ENCODE measurements around the gene UMOD. TPM values are rescaled to one million over a fixed set of nuclear protein-coding genes. Genes with fewer than 3 reads are reported as not detected.

Gene UMOD
- total RNA-seq, 1 experiment from 2014 or later, result not detected

- CTCF ChIA-PET, result no interaction called here
Measured at GRCh38 chr16:20307240-20307671, 45.3 kb downstream of the UMOD start.

GRCh38 chr16:20306401-20306800, 46.1 kb downstream of the UMOD start:
- Histone ChIP-seq H3K4me1 (ENCODE audit: insufficient read depth, low read length, poor library complexity, severe bottlenecking) (no peaks in the 10 kb centered on the region), H3K4me3 (ENCODE audit: low read depth, low read length, poor library complexity, severe bottlenecking) (no peak overlapping the region), H3K36me3 (ENCODE audit: insufficient read depth, low read length, poor library complexity, severe bottlenecking) (no peaks in the 10 kb centered on the region), H3K27me3 (replicated peaks; ENCODE audit: insufficient read depth, low read depth, low read length, poor library complexity) (no peaks in the 10 kb centered on the region), H3K27ac (ENCODE audit: low read depth, low read length, poor library complexity, severe bottlenecking) (no peak overlapping the region), H3K9me3 (ENCODE audit: low read depth, low read length, poor library complexity, severe bottlenecking) (no peaks in the 10 kb centered on the region)
- ChIA-PET POLR2A (ENCODE audit: low non-redundant PET) (no interaction called here), CTCF (no interaction called here)
- DNase-seq (ENCODE audit: low spot score), result no peak
- no TSS peak for BruUV-seq (replicated peaks)
- TF ChIP-seq EZH2 (IDR thresholded peaks at IDR 0.05; ENCODE audit: borderline replicate concordance, low read depth, low read length, poor library complexity, severe bottlenecking) (no peak), CTCF (conservative IDR thresholded peaks at IDR 0.05; ENCODE audit: low read depth, low read length) (no peak)
- intact Hi-C loops (cut with micrococcal nuclease; ENCODE audit: unreplicated experiment), result no loop called here

More at GRCh38 chr16:20307240-20307671, 45.3 kb downstream of the UMOD start:
- POLR2A ChIA-PET (ENCODE audit: low non-redundant PET), result no interaction called here
- intact Hi-C loops (cut with micrococcal nuclease; ENCODE audit: unreplicated experiment), result no loop called here
- Histone ChIP-seq H3K4me3 (ENCODE audit: low read depth, low read length, poor library complexity, severe bottlenecking) (no peak overlapping the region), H3K36me3 (ENCODE audit: insufficient read depth, low read length, poor library complexity, severe bottlenecking) (no peaks in the 10 kb centered on the region), H3K27me3 (replicated peaks; ENCODE audit: insufficient read depth, low read depth, low read length, poor library complexity) (no peaks in the 10 kb centered on the region), H3K9me3 (ENCODE audit: low read depth, low read length, poor library complexity, severe bottlenecking) (no peaks in the 10 kb centered on the region), H3K27ac (ENCODE audit: low read depth, low read length, poor library complexity, severe bottlenecking) (no peak overlapping the region), H3K4me1 (ENCODE audit: insufficient read depth, low read length, poor library complexity, severe bottlenecking) (no peaks in the 10 kb centered on the region)
- DNase-seq (ENCODE audit: low spot score), result no peak
- TF ChIP-seq EZH2 (IDR thresholded peaks at IDR 0.05; ENCODE audit: borderline replicate concordance, low read depth, low read length, poor library complexity, severe bottlenecking) (no peak), CTCF (conservative IDR thresholded peaks at IDR 0.05; ENCODE audit: low read depth, low read length) (no peak)
- no TSS peak for BruUV-seq (replicated peaks)

- ChIA-PET CTCF (no interaction called here), POLR2A (ENCODE audit: low non-redundant PET) (no interaction called here)
- Histone ChIP-seq H3K27ac (ENCODE audit: low read depth, low read length, poor library complexity, severe bottlenecking) (no peak overlapping the region), H3K9me3 (ENCODE audit: low read depth, low read length, poor library complexity, severe bottlenecking) (no peaks in the 10 kb centered on the region), H3K36me3 (ENCODE audit: insufficient read depth, low read length, poor library complexity, severe bottlenecking) (no peaks in the 10 kb centered on the region), H3K4me3 (ENCODE audit: low read depth, low read length, poor library complexity, severe bottlenecking) (no peak overlapping the region), H3K27me3 (replicated peaks; ENCODE audit: insufficient read depth, low read depth, low read length, poor library complexity) (peaks cover 5% of the 10 kb centered on the region), H3K4me1 (ENCODE audit: insufficient read depth, low read length, poor library complexity, severe bottlenecking) (no peaks in the 10 kb centered on the region)
- TF ChIP-seq EZH2 (IDR thresholded peaks at IDR 0.05; ENCODE audit: borderline replicate concordance, low read depth, low read length, poor library complexity, severe bottlenecking) (no peak), CTCF (conservative IDR thresholded peaks at IDR 0.05; ENCODE audit: low read depth, low read length) (no peak)
- no TSS peak for BruUV-seq (replicated peaks)
- DNase-seq (ENCODE audit: low spot score), result no peak
- intact Hi-C loops (cut with micrococcal nuclease; ENCODE audit: unreplicated experiment), result no loop called here
Measured at GRCh38 chr16:20303012-20303411, 49.5 kb downstream of the UMOD start.

All from A673 (cell line).